ENCODE data around the gene TOMM5.
A peak's percentile ranks its signal among the peaks of the same experiment; 100 is the strongest.

Gene TOMM5

GRCh38 chr9:37539634-37540033 lies 52.8 kb downstream of the TOMM5 start:
- no peak overlapping the region for H3K4me3 Mint-ChIP-seq
- DNase-seq, result no peak
- no peaks in the 10 kb centered on the region for H3K27me3 Mint-ChIP-seq
- no peaks in the 10 kb centered on the region for H3K9me3 Mint-ChIP-seq
- H3K27ac Mint-ChIP-seq, result no peak overlapping the region
- peaks cover 7% of the 10 kb centered on the region for H3K36me3 Mint-ChIP-seq (ENCODE audit: low read depth)
- H3K4me1 Mint-ChIP-seq, result peaks cover 9% of the 10 kb centered on the region
- ATAC-seq, result peak; percentile 26

Measured in activated naive CD8-positive, alpha-beta T cell treated with anti-CD3 and anti-CD28 coated beads, Interleukin-2, amount 50 U/mL, for 24 hours (primary cell).